ENCODE results near the gene CATSPER3. TPM values are rescaled to one million over a fixed set of nuclear protein-coding genes. Genes with fewer than 3 reads are reported as not detected.

The CATSPER3 gene
- total RNA-seq, 1 donor, result 0.36 TPM

DNA sequence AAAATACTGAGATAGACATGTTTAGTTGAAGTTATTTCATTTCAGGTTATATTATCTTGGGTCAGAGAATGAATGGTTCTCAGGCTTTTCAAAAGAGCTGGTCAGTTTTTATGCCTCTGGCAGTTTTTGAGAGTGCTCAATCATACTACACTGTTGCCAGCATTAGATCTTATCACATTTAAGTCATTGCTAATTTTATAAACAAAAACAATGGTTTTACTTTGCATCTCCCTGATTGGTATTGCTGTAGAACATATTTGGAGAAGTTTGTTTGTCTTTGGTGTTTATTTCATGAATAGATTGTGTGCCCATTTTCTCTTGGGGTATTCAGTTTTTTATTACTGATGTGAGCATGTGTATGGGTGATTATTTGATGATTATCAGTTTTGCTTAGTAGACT is 1.5 kb downstream of the CATSPER3 start:
- no peak for DNase-seq (ENCODE audit: insufficient read length, low spot score, missing footprints)
- Histone ChIP-seq H2AFZ (ENCODE audit: low read length) (no peak overlapping the region), H3K79me2 (ENCODE audit: insufficient read depth, low read length) (no peaks in the 10 kb centered on the region), H3K4me1 (ENCODE audit: insufficient read depth, low read length) (no peaks in the 10 kb centered on the region), H3K27me3 (ENCODE audit: insufficient read depth, low read length) (no peaks in the 10 kb centered on the region), H3K27ac (ENCODE audit: low read depth, low read length) (no peak overlapping the region), H3K9me3 (ENCODE audit: low read depth, low read length) (no peaks in the 10 kb centered on the region), H3K4me3 (ENCODE audit: insufficient read depth, low read length) (no peak overlapping the region), H4K20me1 (ENCODE audit: insufficient read depth, low read length) (no peaks in the 10 kb centered on the region), H3K4me2 (ENCODE audit: insufficient read depth, low read length) (no peak overlapping the region), H3K36me3 (ENCODE audit: insufficient read depth, low read length) (no peaks in the 10 kb centered on the region)
- TF ChIP-seq, protein P1, sequence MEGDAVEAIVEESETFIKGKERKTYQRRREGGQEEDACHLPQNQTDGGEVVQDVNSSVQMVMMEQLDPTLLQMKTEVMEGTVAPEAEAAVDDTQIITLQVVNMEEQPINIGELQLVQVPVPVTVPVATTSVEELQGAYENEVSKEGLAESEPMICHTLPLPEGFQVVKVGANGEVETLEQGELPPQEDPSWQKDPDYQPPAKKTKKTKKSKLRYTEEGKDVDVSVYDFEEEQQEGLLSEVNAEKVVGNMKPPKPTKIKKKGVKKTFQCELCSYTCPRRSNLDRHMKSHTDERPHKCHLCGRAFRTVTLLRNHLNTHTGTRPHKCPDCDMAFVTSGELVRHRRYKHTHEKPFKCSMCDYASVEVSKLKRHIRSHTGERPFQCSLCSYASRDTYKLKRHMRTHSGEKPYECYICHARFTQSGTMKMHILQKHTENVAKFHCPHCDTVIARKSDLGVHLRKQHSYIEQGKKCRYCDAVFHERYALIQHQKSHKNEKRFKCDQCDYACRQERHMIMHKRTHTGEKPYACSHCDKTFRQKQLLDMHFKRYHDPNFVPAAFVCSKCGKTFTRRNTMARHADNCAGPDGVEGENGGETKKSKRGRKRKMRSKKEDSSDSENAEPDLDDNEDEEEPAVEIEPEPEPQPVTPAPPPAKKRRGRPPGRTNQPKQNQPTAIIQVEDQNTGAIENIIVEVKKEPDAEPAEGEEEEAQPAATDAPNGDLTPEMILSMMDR (IDR thresholded peaks at IDR 0.05; ENCODE audit: extremely low read depth, low read depth, low read length), result no peak

DNA sequence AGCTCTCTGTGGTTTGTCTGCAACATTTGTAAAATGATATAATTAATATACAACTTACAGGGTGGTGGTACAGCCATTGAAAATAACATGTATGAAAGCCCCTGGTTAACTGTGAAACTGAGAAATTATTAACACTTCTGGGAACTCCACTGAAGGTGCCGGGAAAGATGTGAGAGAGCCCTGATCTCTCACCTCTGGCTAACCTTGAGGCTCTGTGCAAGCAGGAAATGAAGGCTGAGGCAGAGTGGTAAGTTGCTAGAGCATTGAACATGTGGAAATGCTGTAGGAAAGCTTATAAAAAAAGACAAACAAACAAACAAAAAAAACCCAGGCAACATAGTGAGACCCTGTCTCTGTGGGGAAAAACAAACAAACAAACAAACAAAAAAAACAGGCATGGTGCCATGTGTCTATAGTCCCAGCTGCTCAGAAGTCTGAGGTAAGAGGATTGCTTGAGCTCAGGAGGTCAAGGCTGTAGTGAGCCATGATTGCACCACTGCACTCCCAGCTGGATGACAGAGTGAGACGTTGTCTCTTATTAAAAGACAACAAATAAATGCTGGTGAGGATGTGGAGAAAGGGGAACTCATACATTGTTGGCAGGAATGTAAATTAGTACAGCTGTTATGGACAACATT is 7.5 kb downstream of the CATSPER3 start:
- Histone ChIP-seq H3K27me3 (ENCODE audit: insufficient read depth, low read length) (no peaks in the 10 kb centered on the region), H3K4me1 (ENCODE audit: insufficient read depth, low read length) (no peaks in the 10 kb centered on the region), H3K27ac (ENCODE audit: low read depth, low read length) (no peak overlapping the region), H3K4me3 (ENCODE audit: insufficient read depth, low read length) (no peak overlapping the region), H3K36me3 (ENCODE audit: insufficient read depth, low read length) (no peaks in the 10 kb centered on the region), H4K20me1 (ENCODE audit: insufficient read depth, low read length) (no peaks in the 10 kb centered on the region), H3K4me2 (ENCODE audit: insufficient read depth, low read length) (no peak overlapping the region), H3K9me3 (ENCODE audit: low read depth, low read length) (peaks cover 2% of the 10 kb centered on the region), H3K79me2 (ENCODE audit: insufficient read depth, low read length) (no peaks in the 10 kb centered on the region), H2AFZ (ENCODE audit: low read length) (no peak overlapping the region)
- TF ChIP-seq, protein P1 (IDR thresholded peaks at IDR 0.05; ENCODE audit: extremely low read depth, low read depth, low read length), result no peak
- no peak for DNase-seq (ENCODE audit: insufficient read length, low spot score, missing footprints)

DNA sequence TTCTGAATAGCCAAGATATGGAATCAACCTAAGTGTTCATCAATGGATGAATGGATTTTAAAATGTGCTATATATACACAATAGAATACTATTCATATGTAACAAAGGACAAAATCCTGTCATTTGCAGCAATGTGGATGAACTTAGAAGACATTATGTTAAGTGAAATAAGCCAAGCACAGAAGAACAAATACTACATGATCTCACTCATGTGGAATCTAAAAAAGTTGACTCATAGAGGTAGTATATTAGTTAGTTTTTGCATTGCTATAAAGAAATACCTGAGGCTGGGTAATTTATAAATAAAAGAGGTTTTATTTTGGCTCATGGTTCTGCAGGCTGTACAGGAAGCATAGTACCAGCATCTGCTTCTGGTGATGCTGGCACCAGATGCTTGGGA is 8.1 kb downstream of the CATSPER3 start:
- H3K36me3 ChIP-seq (ENCODE audit: insufficient read depth, low read length), result no peaks in the 10 kb centered on the region
- no peak overlapping the region for H2AFZ ChIP-seq (ENCODE audit: low read length)
- H3K79me2 ChIP-seq (ENCODE audit: insufficient read depth, low read length), result no peaks in the 10 kb centered on the region
- peaks cover 2% of the 10 kb centered on the region for H3K9me3 ChIP-seq (ENCODE audit: low read depth, low read length)
- H3K4me2 ChIP-seq (ENCODE audit: insufficient read depth, low read length), result no peak overlapping the region
- no peaks in the 10 kb centered on the region for H3K27me3 ChIP-seq (ENCODE audit: insufficient read depth, low read length)
- TF ChIP-seq, protein P1 (IDR thresholded peaks at IDR 0.05; ENCODE audit: extremely low read depth, low read depth, low read length), result no peak
- H4K20me1 ChIP-seq (ENCODE audit: insufficient read depth, low read length), result no peaks in the 10 kb centered on the region
- H3K4me1 ChIP-seq (ENCODE audit: insufficient read depth, low read length), result no peaks in the 10 kb centered on the region
- no peak overlapping the region for H3K27ac ChIP-seq (ENCODE audit: low read depth, low read length)
- DNase-seq (ENCODE audit: insufficient read length, low spot score, missing footprints), result no peak
- no peak overlapping the region for H3K4me3 ChIP-seq (ENCODE audit: insufficient read depth, low read length)

DNA sequence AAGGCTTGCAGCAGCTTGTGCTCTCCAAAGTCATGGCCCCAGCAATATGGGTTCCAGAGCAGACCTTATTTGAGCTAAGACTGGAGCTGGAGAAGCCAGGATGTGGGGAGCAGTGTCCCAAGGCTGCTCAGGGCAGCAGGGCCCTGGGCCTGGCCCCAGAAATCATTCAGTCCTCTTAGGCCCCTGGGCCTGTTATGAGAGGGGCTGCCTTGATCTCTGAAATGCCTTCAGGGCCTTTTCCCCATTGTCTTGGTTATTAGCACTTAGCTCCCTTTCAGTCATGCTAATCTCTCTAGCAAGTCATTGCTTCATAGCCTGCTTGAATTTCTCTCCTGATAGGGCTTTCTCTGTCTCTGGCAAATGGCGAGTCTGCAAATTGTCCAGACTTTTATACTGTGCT is 9.1 kb downstream of the CATSPER3 start:
- Histone ChIP-seq H3K9me3 (ENCODE audit: low read depth, low read length) (peaks cover 2% of the 10 kb centered on the region), H2AFZ (ENCODE audit: low read length) (no peak overlapping the region), H3K4me3 (ENCODE audit: insufficient read depth, low read length) (no peak overlapping the region), H3K27me3 (ENCODE audit: insufficient read depth, low read length) (no peaks in the 10 kb centered on the region), H3K27ac (ENCODE audit: low read depth, low read length) (no peak overlapping the region), H3K4me2 (ENCODE audit: insufficient read depth, low read length) (no peak overlapping the region), H3K36me3 (ENCODE audit: insufficient read depth, low read length) (no peaks in the 10 kb centered on the region), H3K4me1 (ENCODE audit: insufficient read depth, low read length) (no peaks in the 10 kb centered on the region), H4K20me1 (ENCODE audit: insufficient read depth, low read length) (no peaks in the 10 kb centered on the region), H3K79me2 (ENCODE audit: insufficient read depth, low read length) (no peaks in the 10 kb centered on the region)
- TF ChIP-seq, protein P1 (IDR thresholded peaks at IDR 0.05; ENCODE audit: extremely low read depth, low read depth, low read length), result no peak
- no peak for DNase-seq (ENCODE audit: insufficient read length, low spot score, missing footprints)
